H1 (cell line): Measurements from ENCODE around the gene USP53. TPM values are rescaled to one million over a fixed set of nuclear protein-coding genes. Genes with fewer than 3 reads are reported as not detected.

Source experiments
- CTCF ChIA-PET: fragments of 300-600 bp; sonication (Branson Sonifier 250); formaldehyde crosslinking; loops from one replicate; lab custom pipeline; 2021; ENCODE audit not compliant: partially characterized antibody; lab: Charles Lee
- POLR2A ChIA-PET: fragments of 300-600 bp; sonication (Branson Sonifier 250); formaldehyde crosslinking; loops from one replicate; lab custom pipeline; 2021; ENCODE audit warnings: inconsistent platforms; ENCODE audit not compliant: partially characterized antibody; lab: Charles Lee
- DNase-seq, 2 experiments: peaks; one replicate each; pipeline versions ENCODE4 v3.0.0 to v3.0.0-alpha.2; 2010 to 2022; ENCODE audit warnings: low spot score in 2 of 2, low read depth in 1 of 2, mixed read lengths in 1 of 2
- FAIRE-seq: peaks from 2 replicates; lab custom pipeline; 2011; peaks lifted over from hg19 to GRCh38; lab: Jason Lieb, UNC
- H2AFZ ChIP-seq: 2 replicates; pipeline ENCODE4 v1.8.1; 2012; ENCODE audit warnings: low read length, inconsistent platforms
- H2AK5ac ChIP-seq: 2 replicates; pipeline ENCODE4 v1.6.1; 2013; ENCODE audit warnings: low read depth, low read length
- H2BK120ac ChIP-seq: replicated peaks from 2 replicates; pipeline ENCODE3; 2013; ENCODE audit warnings: low read depth, low read length, inconsistent platforms
- H2BK12ac ChIP-seq: 2 replicates; pipeline ENCODE4 v1.6.1; 2013; ENCODE audit warnings: low read depth, low read length
- H2BK15ac ChIP-seq: 2 replicates; pipeline ENCODE4 v1.6.1; 2013; ENCODE audit warnings: low read length
- H2BK20ac ChIP-seq: 2 replicates; pipeline ENCODE4 v1.6.1; 2013; ENCODE audit warnings: low read length
- H2BK5ac ChIP-seq: 2 replicates; pipeline ENCODE4 v1.6.1; 2013; ENCODE audit warnings: low read depth, low read length
- H3K14ac ChIP-seq: 2 replicates; pipeline ENCODE4 v1.6.1; 2013; ENCODE audit warnings: inconsistent platforms; ENCODE audit not compliant: insufficient read length
- H3K18ac ChIP-seq: 2 replicates; pipeline ENCODE4 v1.6.1; 2013; ENCODE audit warnings: low read length; ENCODE audit errors: extremely low read depth
- H3K23ac ChIP-seq: 2 replicates; pipeline ENCODE4 v1.6.1; 2013; ENCODE audit warnings: inconsistent platforms; ENCODE audit not compliant: insufficient read length
- H3K23me2 ChIP-seq: 2 replicates; pipeline ENCODE4 v1.6.1; 2013; ENCODE audit warnings: low read depth, low read length
- H3K27ac ChIP-seq: 2 replicates; pipeline ENCODE4 v1.6.1; 2011; ENCODE audit warnings: low read depth, low read length, inconsistent platforms
- H3K27me3 ChIP-seq, 4 experiments: replicated peaks in 1 of 4; 1 replicate in 1 of 4; 2 replicates in 3 of 4; pipeline versions ENCODE4 v1.6.1 to v1.8.1; 2011 to 2013; ENCODE audit warnings: low read length in 3 of 4, mild to moderate bottlenecking in 3 of 4, inconsistent platforms in 2 of 4, mixed read lengths in 2 of 4, moderate library complexity in 1 of 4; ENCODE audit not compliant: control insufficient read depth in 3 of 4, insufficient read depth in 3 of 4; ENCODE audit errors: extremely low read depth in 1 of 4
- H3K36me3 ChIP-seq, 4 experiments: 2 replicates each; pipeline versions ENCODE4 v1.6.1 to v1.8.1; 2011 to 2013; ENCODE audit warnings: mild to moderate bottlenecking in 4 of 4, low read length in 3 of 4, moderate library complexity in 2 of 4, control low read depth in 1 of 4, inconsistent platforms in 1 of 4; ENCODE audit not compliant: insufficient read depth in 4 of 4, control insufficient read depth in 2 of 4
- H3K4ac ChIP-seq: replicated peaks from 2 replicates; pipeline ENCODE3; 2013; ENCODE audit warnings: low read length, low read depth, mixed read lengths, inconsistent platforms; ENCODE audit not compliant: insufficient read length
- H3K4me1 ChIP-seq, 4 experiments: replicated peaks in 1 of 4; 1 replicate in 1 of 4; 2 replicates in 3 of 4; pipeline versions ENCODE4 v1.6.1 to v1.8.1; 2011 to 2013; ENCODE audit warnings: low read length in 3 of 4, inconsistent platforms in 2 of 4, mixed read lengths in 1 of 4; ENCODE audit not compliant: insufficient read depth in 4 of 4, control insufficient read depth in 3 of 4
- H3K4me2 ChIP-seq, 2 experiments: 2 replicates each; pipeline versions ENCODE4 v1.6.1 to v1.8.1; 2011 to 2013; ENCODE audit warnings: low read depth in 2 of 2, low read length in 2 of 2, control low read depth in 1 of 2, inconsistent platforms in 1 of 2, mild to moderate bottlenecking in 1 of 2; ENCODE audit not compliant: insufficient read depth in 1 of 2
- H3K4me3 ChIP-seq, 4 experiments: fragments of 200-600, 300-600 bp in 1 of 4; sonication (generic), shearing (Covaris generic), sonication (Bioruptor Twin) in 1 of 4; 2 replicates each; pipeline versions ENCODE4 v1.5.1 to v1.8.1; 2011 to 2016; ENCODE audit warnings: low read length in 4 of 4, low read depth in 3 of 4, control low read depth in 2 of 4, inconsistent platforms in 2 of 4, mild to moderate bottlenecking in 2 of 4, mixed read lengths in 1 of 4, moderate library complexity in 1 of 4; ENCODE audit not compliant: insufficient read depth in 2 of 4; ENCODE audit errors: extremely low read depth in 1 of 4
- H3K56ac ChIP-seq: replicated peaks from 2 replicates; pipeline ENCODE3; 2013; ENCODE audit warnings: low read depth, mild to moderate bottlenecking, mixed read lengths, low read length, inconsistent platforms; ENCODE audit not compliant: insufficient read length
- H3K79me1 ChIP-seq: 2 replicates; pipeline ENCODE4 v1.6.1; 2013; ENCODE audit warnings: low read depth, low read length, control low read depth
- H3K79me2 ChIP-seq, 2 experiments: 2 replicates each; pipeline versions ENCODE4 v1.6.1 to v1.8.1; 2012 to 2013; ENCODE audit warnings: low read length in 2 of 2, mild to moderate bottlenecking in 2 of 2, inconsistent platforms in 1 of 2; ENCODE audit not compliant: insufficient read depth in 2 of 2, control insufficient read depth in 1 of 2
- H3K9ac ChIP-seq, 4 experiments: replicated peaks in 1 of 4; 1 replicate in 1 of 4; 2 replicates in 3 of 4; pipeline versions ENCODE4 v1.6.1 to v1.8.1; 2011 to 2013; ENCODE audit warnings: low read depth in 3 of 4, low read length in 3 of 4, control low read depth in 2 of 4, mild to moderate bottlenecking in 2 of 4, moderate library complexity in 2 of 4, inconsistent platforms in 1 of 4; ENCODE audit errors: extremely low read depth in 1 of 4
- H3K9me3 ChIP-seq, 2 experiments: 2 replicates each; pipeline versions ENCODE4 v1.6.1 to v1.8.1; 2012 to 2013; ENCODE audit warnings: mild to moderate bottlenecking in 2 of 2, moderate library complexity in 2 of 2, control low read depth in 1 of 2, inconsistent platforms in 1 of 2, low read depth in 1 of 2, low read length in 1 of 2, mixed read lengths in 1 of 2; ENCODE audit not compliant: insufficient read depth in 2 of 2
- H4K20me1 ChIP-seq, 2 experiments: replicated peaks in 1 of 2; 2 replicates each; pipeline versions ENCODE3 to v1.8.1; 2011 to 2013; ENCODE audit warnings: inconsistent platforms in 2 of 2, low read length in 2 of 2, mild to moderate bottlenecking in 1 of 2; ENCODE audit not compliant: insufficient read depth in 2 of 2, control insufficient read depth in 1 of 2
- H4K5ac ChIP-seq: 2 replicates; pipeline ENCODE4 v1.6.1; 2013; ENCODE audit warnings: low read length, low read depth, mixed read lengths, inconsistent platforms; ENCODE audit not compliant: insufficient read length
- H4K8ac ChIP-seq: 2 replicates; pipeline ENCODE4 v1.8.0; 2013; ENCODE audit warnings: mild to moderate bottlenecking, moderate library complexity, low read length, inconsistent platforms; ENCODE audit not compliant: insufficient read depth; ENCODE audit errors: extremely low read depth
- H4K91ac ChIP-seq: replicated peaks from 2 replicates; pipeline ENCODE3; 2013; ENCODE audit warnings: low read length, mixed read lengths, inconsistent platforms; ENCODE audit not compliant: insufficient read length
- MAFK ChIP-seq: IDR thresholded peaks from 2 replicates; pipeline ENCODE4 v1.6.1; 2012; ENCODE audit warnings: low read depth, mild to moderate bottlenecking, improper control_type of control experiment, low read length
- PHF8 ChIP-seq: fragments of 200-600 bp; sonication (generic); conservative IDR thresholded peaks from 2 replicates; pipeline ENCODE4 v1.7.1; 2012; ENCODE audit warnings: low read depth, mild to moderate bottlenecking, inconsistent platforms, low read length, moderate library complexity
- POU5F1 ChIP-seq: IDR thresholded peaks from 2 replicates; pipeline ENCODE4 v1.6.1; 2011; ENCODE audit warnings: low read depth, mild to moderate bottlenecking, low read length, moderate library complexity
- SUZ12 ChIP-seq: fragments of 200-600 bp; sonication (generic); IDR thresholded peaks from 2 replicates; pipeline ENCODE4 v1.6.1; 2012; ENCODE audit warnings: mild to moderate bottlenecking, inconsistent platforms, low read length, moderate library complexity, mixed read lengths
- TAF7 ChIP-seq: optimal IDR thresholded peaks from 2 replicates; pipeline ENCODE3; 2011; ENCODE audit warnings: low read depth, mild to moderate bottlenecking, inconsistent platforms, low read length, moderate library complexity, borderline replicate concordance
- ZNF274 ChIP-seq: IDR thresholded peaks from 2 replicates; pipeline ENCODE4 v1.7.0; 2012; ENCODE audit warnings: low read length, borderline replicate concordance; ENCODE audit errors: extremely low read depth
- WGBS, 2 experiments: shearing (Covaris generic) in 1 of 2; methylation state at CpG; one replicate each; pipeline versions ENCODE4 v1.1.6 to v1.1.7; 2013 to 2015; ENCODE audit warnings: low lambda C conversion rate in 2 of 2, mixed read lengths in 2 of 2, inconsistent platforms in 1 of 2, low coverage in 1 of 2, missing lambda C conversion rate in 1 of 2; ENCODE audit not compliant: insufficient replicate concordance in 2 of 2, insufficient coverage in 1 of 2, insufficient read length in 1 of 2; ENCODE audit errors: extremely low coverage in 1 of 2, missing lambda C conversion rate in 1 of 2; 5-methylcytosine and 5-hydroxymethylcytosine counted together
- polyA plus RNA-seq, 7 experiments: library from polyadenylated mRNA; depleted of rRNA in 3 of 7; stranded (reverse) in 5 of 7; unstranded in 2 of 7; fragments of >200 nt in 5 of 7; fragments of 200-250 nt in 2 of 7; gene quantifications; 1 replicate in 5 of 7; 2 replicates in 1 of 7; 4 replicates in 1 of 7; pipeline versions ENCODE4 v1.2.1 to v1.2.3, GENCODE V29; 2011 to 2013; ENCODE audit warnings: missing spikeins in 2 of 7, mixed read lengths in 2 of 7
- total RNA-seq: library from RNA; stranded (reverse); fragmentation: NEBNext Ultra II Directional; extraction: Animal tissue kit (Norgen Biotek cat#: 25700); gene quantifications from 2 replicates; pipeline ENCODE4 v1.2.1, GENCODE V29; 2021

USP53 gene
- total and polyA plus RNA-seq, 2 of the 8 experiments (the other 6 are each of a cell fraction or from before 2014, with no cell fraction given): 2.9 to 14.9 TPM

GRCh38 chr4:119289313-119289712 is 76.8 kb downstream of the USP53 start:
- no peak overlapping the region for H2BK5ac ChIP-seq
- no peak overlapping the region for H2AK5ac ChIP-seq
- H2BK12ac ChIP-seq: no peak overlapping the region
- H2BK120ac ChIP-seq: no peak overlapping the region
- no peak overlapping the region for H2BK15ac ChIP-seq
- H4K20me1 ChIP-seq: no peaks in the 10 kb centered on the region
- no peak overlapping the region for H3K14ac ChIP-seq
- no peaks in the 10 kb centered on the region for H3K4me1 ChIP-seq
- no peaks in the 10 kb centered on the region for H3K27me3 ChIP-seq
- H3K23me2 ChIP-seq: no peaks in the 10 kb centered on the region
- no peak overlapping the region for H3K56ac ChIP-seq
- no peak overlapping the region for H2BK20ac ChIP-seq
- no peak overlapping the region for H3K18ac ChIP-seq
- FAIRE-seq: no peak
- no peak for TF ChIP-seq ZNF274
- TF ChIP-seq POU5F1: no peak
- TF ChIP-seq PHF8: no peak
- no peak for TF ChIP-seq TAF7
- no peak for TF ChIP-seq SUZ12
- TF ChIP-seq MAFK: peak; percentile 66; the same call in 1 of the 2 replicates
- H3K79me1 ChIP-seq: no peaks in the 10 kb centered on the region
- H3K4ac ChIP-seq: no peak overlapping the region
- no peak overlapping the region for H3K27ac ChIP-seq
- H3K23ac ChIP-seq: no peak overlapping the region
- POLR2A ChIA-PET: interaction anchor here (1.0 kb wide), 1 partner anchor 76 kb away, joined by 3 read pairs; no protein-coding TSS in a partner anchor
- H4K91ac ChIP-seq: no peak overlapping the region
- H4K8ac ChIP-seq: no peak overlapping the region
- no peak for DNase-seq
- 94% methylated on average over 5 of the region's 5 CpGs; no CpG with 5 or more reads in 1 of the 2 experiments for WGBS, 2 experiments
- H3K4me3 ChIP-seq: no peak overlapping the region
- no peak overlapping the region for H4K5ac ChIP-seq
- H2AFZ ChIP-seq: no peak overlapping the region
- H3K4me2 ChIP-seq: no peak overlapping the region
- H3K79me2 ChIP-seq: no peaks in the 10 kb centered on the region
- H3K36me3 ChIP-seq: peaks cover 0 to 8% (median 1%) of the 10 kb centered on the region in 4 experiments; a peak in 4 of 8 replicates
- H3K9ac ChIP-seq: no peak overlapping the region
- CTCF ChIA-PET: interaction anchor here (1.0 to 2.8 kb wide), 3 partner anchors 9 to 307 kb away, joined by 3 to 13 read pairs (median 4); no protein-coding TSS in a partner anchor
- no peaks in the 10 kb centered on the region for H3K9me3 ChIP-seq
